NCI-H510A treated with DMSO at 0.1 percent for 48 hours (cell line): ENCODE measurements around the gene RAB3C.
A peak's percentile ranks its signal among the peaks of the same experiment; 100 is the strongest.

Experiments
- DNase-seq: peaks from one replicate; lab custom pipeline; 2025; lab: John Stamatoyannopoulos, UW

Gene RAB3C

DNA sequence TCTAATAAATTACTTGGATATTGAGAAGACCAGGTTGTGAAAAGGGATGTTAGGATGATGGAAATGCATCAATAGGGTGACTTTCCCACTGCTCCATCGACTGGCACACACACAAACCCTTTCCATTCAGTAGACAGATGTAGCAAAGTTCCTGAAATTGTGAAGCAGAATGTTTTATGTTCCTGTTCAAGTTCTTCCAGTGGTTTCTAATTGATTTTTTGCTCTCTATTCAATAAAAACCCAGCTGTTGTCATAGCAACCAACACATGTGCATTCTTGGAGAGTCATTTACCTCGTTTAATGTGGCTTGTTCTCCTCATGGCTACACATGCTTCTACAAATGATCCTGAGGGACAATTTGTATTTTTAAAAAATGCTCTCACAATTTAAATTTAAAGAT lies 244.6 kb downstream of the RAB3C start:
- DNase-seq = no peak

DNA sequence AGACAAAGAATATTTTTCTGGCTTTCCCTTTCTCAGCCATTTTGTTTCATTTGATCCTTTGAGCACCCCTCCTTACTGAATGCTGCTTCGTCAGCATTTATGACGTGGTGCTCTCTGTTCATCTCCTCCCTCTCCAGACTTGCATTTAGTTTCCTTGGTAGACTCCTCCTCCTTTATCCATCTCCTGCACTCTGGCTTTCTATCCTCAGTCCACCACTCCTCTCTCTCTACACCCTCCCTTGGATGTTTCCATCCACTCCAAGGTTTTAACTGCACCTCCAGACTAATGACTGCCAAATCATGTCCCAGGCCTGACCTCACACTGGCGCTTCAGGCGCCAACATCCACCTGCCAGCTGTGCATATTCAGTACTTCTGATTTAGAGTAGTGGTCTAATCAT lies 245.4 kb downstream of the RAB3C start:
- no peak for DNase-seq

DNA sequence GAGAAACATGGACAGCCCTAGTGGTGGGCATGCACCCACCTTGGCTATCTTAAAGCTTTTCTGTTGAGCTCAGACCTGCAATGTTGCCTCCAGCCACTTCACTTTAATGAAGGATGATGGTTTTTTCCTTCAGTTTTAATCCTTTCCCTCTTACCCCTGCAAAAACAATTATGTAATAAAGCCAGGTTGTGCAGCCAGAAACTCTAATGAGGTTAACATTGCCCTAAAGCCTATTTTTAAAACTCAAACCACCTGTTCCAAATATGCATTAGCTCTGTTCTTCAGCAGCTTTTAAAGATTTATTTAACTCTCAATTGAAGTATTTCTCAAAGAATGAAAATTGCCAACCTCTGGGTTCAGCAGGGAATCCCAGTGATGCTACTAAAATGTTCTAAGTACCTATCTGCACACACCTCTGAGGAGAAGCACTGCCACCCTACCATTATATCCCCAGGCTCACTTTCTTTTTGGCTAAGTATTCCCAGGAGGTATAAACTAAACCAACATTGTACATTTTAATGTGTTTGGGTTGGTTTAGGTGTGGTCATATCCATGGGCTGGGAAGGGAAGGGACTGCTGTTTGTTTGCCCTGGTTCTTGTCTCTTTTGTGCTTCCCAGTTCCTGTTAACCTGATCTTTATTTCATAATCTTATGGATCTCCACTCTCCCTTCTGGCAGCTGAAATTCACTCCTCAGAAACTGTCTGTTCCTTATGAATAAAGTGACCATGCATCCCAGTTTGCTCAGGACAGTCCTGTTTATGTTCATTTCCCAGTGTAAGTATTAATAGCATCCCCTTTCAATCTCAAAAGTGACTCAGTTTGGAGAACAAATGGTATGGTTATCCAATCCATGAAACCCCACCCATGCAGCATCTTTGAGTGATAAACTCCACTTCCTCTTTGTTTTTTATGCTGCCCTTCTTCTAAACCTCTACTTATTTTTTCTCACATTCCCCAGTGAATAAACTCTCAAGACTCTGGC lies 251.7 kb downstream of the RAB3C start:
- DNase-seq = no peak

DNA sequence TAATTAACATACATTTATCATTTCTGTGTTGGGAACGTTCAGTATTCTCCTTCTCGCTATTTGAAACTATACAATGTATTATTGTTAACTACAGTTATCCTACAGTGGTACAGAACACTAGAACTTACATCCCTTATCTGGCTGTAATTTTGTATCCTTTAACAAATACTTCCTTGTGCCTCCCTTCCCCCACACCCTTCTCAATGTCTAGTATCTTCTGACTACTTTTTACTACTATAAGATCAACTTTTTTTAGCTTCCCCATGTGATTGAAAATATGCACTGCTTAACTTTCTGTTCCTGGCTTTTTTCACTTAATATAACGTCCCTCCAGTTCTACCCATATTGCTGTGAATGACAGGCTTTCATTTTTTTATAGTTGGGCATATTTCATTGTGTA lies 253.5 kb downstream of the RAB3C start:
- no peak for DNase-seq

DNA sequence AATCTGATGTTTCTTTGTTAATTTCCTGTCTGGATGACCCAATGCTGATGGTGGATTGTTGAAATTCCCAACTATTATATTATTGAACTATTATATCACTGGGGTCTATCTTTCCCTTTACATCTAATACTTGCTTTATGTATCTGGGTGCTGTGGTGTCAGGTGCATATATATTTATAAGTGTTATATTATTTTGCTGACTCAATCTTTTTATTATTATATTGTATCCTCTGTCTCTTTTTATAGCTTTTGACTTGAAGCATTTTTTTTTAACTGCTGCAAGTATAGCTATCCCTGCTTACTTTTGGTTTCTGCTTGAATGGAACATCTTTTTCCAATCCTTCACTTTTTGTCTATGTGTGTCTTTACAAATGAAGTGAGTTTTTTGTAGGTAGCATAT lies 255.9 kb downstream of the RAB3C start:
- DNase-seq = no peak

DNA sequence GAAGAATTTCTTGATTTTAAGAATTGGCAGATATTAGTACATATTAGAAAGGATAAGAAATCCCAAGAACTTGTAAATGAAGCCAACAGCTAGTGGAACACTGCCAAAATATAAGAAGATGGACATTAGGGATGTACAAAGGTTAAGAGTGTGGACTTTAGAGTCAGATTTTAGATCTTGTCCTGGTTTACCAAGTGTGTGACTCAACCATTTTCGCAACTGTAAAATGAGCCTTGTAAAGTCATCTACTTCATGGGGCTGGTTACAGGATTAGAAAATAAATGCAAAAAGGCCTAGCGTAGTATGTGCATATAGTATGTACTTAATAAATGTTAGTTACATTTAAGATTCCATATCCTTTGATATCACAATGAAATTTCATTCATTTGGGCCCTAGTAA lies 260.0 kb downstream of the RAB3C start:
- DNase-seq = no peak

DNA sequence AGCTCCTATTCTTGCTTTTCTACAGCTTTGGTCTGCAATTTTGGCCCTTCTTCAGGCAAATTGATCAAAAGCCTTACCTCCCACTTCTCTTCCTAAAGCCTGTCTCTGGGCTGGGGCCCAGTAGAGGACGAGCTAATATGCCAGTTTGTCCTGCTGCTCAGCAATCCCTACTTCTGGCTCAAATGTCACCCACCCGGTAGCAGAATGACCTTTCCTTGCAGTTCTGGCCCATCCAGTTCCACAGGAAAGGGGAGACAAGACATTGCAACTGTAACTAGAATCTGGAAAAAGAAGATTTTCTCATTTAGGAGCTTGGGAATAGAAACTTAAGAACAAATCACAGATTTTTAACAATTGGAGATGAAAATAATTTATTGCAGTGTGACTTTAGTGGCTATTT lies 261.5 kb downstream of the RAB3C start:
- no peak for DNase-seq

DNA sequence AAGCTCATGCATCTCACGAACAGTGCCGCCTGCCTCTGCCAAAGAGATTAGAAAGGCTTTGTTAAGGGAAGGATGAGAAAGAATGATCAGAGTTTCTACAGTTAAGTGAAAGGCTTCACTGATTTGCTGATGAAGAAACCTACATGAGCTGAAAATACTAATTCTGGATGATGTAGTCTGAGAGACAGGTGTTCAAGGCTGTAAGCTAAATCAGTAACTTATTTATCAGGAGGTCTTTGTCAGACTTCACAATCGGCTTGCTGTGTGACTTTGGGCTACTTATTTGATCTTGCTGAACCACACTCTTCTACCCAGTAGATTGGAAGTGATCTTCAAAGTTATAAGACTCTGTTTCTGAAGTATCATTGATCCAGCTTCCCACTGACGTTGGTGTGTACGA lies 264.2 kb downstream of the RAB3C start:
- DNase-seq = no peak

DNA sequence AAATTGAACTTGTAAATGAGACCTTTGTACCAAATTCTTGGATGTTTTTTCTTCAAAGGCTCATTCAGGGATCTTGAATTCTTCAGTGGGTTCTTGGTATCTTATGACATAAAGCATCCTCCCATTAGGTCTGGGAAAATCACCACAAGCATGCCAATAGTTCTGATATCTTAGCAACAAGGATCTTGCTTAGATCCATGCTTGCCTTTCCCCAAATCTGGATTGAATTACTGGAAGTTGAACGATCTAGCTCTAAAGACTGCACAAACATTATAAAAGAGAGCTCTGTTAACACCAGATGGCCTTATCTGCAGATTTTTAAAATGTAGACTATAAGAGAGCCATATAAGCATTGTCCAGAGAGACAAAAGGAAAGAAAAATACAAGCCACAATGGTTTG lies 266.3 kb downstream of the RAB3C start:
- no peak for DNase-seq

DNA sequence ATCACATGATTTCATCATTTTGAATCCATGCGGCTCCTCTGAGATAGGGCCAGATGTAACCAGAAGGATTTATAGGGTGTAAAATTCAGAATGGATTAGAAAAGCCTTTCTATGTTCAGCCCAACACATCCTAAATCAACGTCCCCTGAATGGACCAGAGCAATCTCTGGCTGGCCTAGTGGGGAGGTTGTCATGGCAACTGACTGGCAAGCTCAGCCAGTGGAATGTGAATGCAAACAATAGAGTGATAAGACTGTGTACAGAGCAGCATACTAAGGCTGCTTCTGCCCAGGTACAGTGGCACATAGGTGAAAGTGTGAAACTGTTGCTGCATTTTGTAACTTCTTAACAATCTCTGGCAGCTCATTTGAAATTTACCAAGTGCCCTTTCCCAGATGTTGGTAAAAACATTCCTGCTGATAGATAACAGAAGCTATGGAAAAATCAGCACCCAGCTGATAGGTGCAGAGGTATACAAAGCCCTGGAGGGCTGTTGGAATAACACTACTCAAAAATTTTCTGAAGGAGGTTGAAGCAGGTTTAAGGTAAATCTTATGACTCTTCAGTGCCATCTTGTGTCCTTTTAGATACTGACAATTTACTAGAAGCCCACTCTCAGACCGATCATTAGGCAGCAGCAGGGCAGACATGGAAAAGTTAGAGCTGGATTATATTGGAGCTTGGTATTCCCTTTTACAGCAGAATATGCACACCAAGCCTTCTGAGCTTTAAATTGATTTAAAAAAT lies 267.2 kb downstream of the RAB3C start:
- peak; percentile 38 for DNase-seq

DNA sequence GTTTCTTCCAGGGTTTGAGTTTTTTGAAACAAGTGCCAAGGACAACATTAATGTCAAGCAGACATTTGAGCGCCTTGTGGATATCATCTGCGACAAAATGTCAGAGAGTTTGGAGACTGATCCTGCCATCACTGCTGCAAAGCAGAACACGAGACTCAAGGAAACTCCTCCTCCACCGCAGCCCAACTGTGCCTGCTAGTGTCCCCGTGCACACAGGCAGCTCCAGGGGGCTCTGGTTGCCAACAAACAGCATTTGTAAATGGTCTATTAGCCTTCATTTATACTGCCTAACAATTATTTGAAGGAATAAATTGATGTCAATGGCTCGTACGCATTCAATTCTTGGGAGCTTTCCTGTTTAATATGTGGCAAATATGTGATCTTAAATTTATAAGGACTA lies 268.3 kb downstream of the RAB3C start:
- no peak for DNase-seq

DNA sequence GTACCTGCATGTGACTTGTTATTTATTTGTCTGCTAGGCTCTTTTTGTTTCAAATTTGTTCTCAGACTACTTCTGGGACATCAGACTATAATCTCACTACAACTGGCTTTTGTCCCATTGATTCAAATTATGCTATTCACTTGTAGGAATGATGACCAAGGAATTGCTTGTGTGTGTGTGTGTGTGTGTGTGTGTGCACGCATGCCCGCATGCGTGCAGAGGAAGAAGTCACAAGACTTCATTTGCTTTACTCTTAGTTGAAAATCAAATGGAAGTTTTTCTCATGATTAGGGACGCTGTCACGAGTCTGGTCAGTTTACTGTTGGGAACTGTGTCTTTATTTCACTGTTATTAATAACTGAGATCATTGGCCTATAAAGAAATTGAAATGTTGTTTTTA lies 268.7 kb downstream of the RAB3C start:
- no peak for DNase-seq

DNA sequence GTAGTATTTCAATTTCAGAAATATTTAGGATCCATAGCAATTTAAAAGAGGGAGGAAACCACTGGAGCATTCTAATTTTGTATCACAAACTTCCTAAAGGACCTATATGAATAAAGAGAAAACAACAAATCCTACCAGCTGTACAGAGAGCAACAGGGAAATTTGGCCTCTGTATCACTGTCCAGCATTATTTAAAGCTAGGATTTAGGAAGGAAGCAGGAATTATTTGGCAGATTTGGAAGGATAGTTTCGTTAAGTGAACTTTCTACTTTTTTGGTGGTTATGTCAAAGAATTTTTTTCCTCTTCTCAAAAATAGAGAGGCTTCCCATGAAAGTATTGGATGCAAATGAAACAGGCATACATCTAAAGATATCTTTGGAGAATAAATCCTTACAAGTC lies 269.7 kb downstream of the RAB3C start:
- DNase-seq = no peak

DNA sequence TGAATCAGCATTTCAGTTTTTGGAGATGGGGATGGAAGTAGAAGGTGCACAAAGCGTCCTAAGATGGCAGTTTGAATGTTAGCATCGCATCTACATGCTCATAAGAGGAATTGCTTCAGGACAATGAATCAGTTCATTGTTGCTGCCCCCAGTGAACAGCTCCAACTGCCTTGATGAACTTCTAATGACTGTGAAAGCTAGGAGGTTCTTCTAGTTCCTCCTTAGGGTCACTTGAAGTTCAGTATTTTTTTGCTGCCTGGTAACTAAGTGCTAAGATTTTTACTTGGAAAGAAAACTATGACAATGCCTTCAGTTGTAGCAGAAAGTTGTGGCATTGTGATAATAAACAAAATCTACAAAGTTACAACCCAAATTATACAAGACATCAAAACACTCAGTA lies 271.6 kb downstream of the RAB3C start:
- no peak for DNase-seq

DNA sequence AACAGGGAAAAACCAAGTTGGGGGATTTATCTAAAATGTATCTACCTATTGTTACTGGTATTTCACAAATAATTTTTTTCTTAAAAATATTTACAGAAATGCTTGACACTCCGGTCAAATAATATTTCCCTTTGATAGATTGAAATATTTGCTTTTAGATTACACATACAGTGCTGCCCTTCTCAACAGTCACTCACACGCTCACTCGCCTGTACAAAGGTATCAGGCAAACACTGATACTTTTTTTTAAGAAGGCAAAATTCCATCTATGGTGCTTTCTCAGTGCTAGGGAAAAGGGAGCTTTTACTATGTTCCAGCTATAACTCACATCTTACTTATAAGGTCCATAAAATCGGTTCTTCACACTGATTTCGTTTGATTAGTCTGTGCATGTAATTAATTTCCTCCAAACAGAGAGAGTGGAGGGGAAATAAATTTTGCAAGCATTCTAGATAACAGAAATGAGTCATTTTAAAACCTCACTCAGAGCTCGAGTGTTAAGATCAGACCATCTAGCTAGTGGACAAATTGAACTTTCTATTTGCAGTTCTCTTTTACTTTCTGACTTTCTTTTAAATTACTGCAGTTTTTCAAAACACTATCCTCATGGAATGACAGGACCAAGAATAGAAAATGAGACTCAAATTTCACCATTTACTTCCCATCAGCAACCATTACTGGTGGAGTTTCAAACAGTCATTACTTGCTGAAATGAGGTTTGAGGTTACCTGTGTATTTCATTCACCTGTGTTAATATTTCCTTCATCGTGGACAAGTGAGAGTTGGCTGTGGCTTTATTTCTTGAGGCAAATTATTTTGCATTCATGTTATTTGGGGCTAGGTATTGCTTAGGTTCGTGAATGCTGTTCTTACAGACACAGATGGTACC lies 273.2 kb downstream of the RAB3C start:
- DNase-seq = no peak

DNA sequence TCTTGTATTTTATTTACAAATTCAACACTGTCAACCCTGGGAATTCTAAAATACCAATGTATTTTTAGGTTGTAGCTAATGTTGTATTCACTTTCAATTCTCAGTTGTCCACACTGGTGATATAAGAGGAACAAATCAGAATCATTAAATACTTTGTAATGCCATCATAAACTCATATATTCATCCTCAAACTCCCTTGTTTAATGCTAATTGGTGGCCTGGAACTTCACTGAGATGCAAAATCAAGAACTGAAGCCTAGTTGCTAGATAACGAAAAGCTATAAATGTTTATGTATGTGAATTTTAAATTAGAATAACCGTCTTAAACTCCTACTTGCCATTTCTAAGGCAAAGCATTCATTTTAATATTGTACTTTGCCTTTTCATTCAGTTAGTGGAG lies 274.7 kb downstream of the RAB3C start:
- DNase-seq = no peak

DNA sequence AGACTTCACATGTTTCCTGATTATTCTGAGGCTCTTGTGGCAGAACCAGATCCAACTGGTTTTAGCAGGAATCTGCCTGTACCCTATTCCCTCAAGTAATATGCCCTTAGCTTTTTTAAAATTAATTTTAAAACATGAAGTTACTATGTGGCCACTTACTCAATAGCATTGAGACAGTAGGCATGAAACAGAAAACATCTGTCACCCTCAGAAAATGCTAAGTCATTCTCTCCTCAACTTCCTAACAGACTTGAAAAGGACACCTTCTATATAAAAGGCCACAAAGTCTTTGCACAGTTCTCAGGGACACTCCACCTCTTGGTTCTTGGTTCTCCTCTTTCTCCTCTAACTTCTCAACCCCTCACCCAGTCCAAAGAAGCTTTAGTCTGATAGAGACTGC lies 277.8 kb downstream of the RAB3C start:
- no peak for DNase-seq

DNA sequence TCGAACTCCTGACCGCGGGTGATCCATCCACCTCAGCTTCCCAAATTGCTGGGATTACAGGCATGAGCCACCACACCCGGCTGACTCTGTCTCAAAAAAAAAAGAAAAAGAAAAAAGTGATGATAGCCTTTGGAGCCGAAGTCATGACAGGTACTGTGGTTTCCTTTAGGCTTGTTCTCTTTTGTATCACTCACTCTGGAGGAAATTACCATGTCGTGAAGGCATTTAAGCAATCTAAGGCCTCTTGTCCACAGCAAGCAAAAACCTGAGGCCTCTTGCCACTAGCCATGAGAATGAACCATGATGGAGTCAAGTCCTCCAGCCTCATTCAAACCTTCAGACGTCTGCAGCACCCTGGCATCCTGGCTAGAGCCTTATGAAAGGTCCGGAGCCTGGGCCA lies 286.1 kb downstream of the RAB3C start:
- DNase-seq = no peak

DNA sequence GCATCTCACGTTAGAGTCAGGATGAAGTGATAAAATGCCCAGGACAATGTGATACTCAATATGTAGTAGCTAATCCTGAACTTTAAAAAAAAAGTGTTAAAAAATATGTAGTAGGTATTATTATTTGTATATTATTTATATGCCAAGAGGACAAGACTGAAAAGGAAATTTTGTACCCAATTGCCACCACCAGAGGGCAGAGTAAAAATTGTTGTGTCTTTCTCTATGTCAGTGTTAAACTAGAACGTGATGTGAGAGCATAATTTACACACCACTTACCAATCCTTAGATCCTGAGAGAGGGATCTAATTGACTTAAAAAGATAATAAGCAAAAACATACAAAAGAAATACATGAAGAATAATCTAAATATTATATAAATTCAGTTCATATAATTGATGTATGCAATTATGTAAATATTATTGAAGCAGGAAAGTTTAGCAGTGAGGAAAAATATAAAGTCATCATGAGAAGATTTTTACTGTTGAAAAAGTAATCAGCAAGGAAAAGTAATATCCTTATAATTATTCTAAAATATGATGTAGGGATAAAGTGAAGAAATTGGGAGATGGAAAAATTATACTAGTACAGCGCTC lies 288.9 kb downstream of the RAB3C start:
- peak; percentile 34 for DNase-seq

DNA sequence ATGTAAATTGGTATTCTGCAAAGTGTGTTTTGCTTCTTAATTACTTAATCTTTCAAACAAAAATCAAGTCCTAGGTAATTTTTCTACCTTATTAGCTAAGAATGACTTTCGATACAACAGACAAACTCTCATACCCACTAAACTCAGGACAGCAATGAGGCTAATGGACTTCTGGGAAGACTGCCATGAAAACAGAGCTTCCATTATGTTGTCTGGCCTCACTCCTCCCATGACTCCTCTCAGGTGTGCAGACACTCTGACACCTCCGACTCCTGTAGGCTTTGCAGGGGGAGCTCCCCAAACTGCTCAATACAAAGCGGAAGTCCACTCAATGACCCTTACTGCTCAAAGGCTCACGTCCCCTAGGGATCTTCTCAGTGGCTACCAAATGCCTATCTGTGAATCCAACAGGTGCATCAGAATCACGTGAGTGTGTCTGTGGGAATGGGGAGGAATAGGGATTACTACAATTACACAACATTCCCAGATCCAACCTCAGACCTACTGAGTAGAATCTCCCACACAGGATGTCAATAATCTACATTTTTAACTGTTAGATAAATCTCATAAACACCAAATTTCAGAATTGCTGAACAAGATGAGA lies 289.9 kb downstream of the RAB3C start:
- DNase-seq = no peak

DNA sequence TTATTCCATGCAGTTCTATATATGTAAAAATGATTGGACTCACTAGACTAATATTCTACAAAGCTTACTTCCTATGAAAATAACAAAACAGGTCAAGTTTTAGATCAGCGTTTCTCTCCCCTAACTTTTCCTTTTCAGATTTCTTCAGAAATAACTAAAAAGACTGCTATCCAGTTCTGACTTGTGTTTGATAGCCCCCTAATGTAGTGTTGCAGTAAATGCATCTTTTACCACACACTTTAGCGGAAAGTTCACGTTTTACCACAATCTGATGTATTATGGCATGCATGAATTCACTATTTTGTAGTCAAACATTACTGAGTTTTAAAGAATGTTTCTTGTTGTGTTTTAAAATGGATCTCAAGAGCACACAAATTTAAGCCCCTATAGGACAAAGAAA lies 292.7 kb downstream of the RAB3C start:
- no peak for DNase-seq

DNA sequence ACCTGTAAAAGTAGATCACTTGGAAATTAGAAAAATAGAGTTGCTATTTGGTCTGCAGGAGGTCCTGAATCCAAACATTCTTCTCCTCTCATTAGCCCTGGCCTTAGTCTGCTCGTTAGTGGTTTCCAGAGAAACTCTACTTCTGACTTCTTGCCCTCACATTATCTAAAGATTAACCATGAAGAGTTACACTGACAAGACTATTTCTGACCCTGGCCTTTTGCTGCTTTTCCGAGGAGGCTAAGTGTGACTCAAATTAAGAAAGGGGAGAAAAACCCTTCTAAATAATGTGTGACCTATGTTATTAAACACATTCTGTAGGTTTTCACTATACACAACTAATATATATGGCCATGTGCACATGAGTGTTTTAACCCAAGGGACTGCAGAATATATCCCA lies 302.4 kb downstream of the RAB3C start:
- no peak for DNase-seq
